Measurements from ENCODE around the gene TRAPPC6A. TPM values are rescaled to one million over a fixed set of nuclear protein-coding genes. Genes with fewer than 3 reads are reported as not detected.

The TRAPPC6A gene
- total and polyA plus RNA-seq, 2 of the 13 experiments (the other 11 are each of a cell fraction or from before 2014, with no cell fraction given) = 6.5 to 21.0 TPM

- TF ChIP-seq ZNF784 (CRISPR knock-in tag; IDR thresholded peaks at IDR 0.05; ENCODE audit: borderline replicate concordance) (peak; percentile 68), ZNF275 (CRISPR knock-in tag; IDR thresholded peaks at IDR 0.05; ENCODE audit: borderline replicate concordance) (0 out of 2 replicates have a peak, but pooled peaks have one; percentile 53), HOXD1 (CRISPR knock-in tag; IDR thresholded peaks at IDR 0.05) (no peak), ZSCAN25 (CRISPR knock-in tag; IDR thresholded peaks at IDR 0.05) (no peak), FOSL1 (CRISPR knock-in tag; IDR thresholded peaks at IDR 0.05; ENCODE audit: borderline replicate concordance) (no peak), GATAD1 (CRISPR knock-in tag; IDR thresholded peaks at IDR 0.05) (peak; percentile 85), TSC22D2 (CRISPR knock-in tag; IDR thresholded peaks at IDR 0.05; ENCODE audit: borderline replicate concordance) (no peak), ZNF124 (CRISPR knock-in tag; IDR thresholded peaks at IDR 0.05) (no peak; the same call in 1 of the 2 replicates), ZNF274 (CRISPR knock-in tag; IDR thresholded peaks at IDR 0.05) (peak; percentile 62; the same call in 1 of the 2 replicates), KDM3A (CRISPR knock-in tag; IDR thresholded peaks at IDR 0.05; ENCODE audit: low read depth) (no peak), SKI (IDR thresholded peaks at IDR 0.05; ENCODE audit: partially characterized antibody) (no peak), ZNF709 (CRISPR knock-in tag; IDR thresholded peaks at IDR 0.05) (no peak), ZNF3 (CRISPR knock-in tag; IDR thresholded peaks at IDR 0.05) (no peak), ZNF724P (CRISPR knock-in tag; IDR thresholded peaks at IDR 0.05; ENCODE audit: borderline replicate concordance) (0 out of 2 replicates have a peak, but pooled peaks have one; percentile 26), RERE (CRISPR knock-in tag; IDR thresholded peaks at IDR 0.05; ENCODE audit: low read depth) (no peak), ZNF546 (CRISPR knock-in tag; conservative IDR thresholded peaks at IDR 0.05) (no peak), TP53 (CRISPR knock-in tag; conservative IDR thresholded peaks at IDR 0.05) (no peak), ZNF605 (CRISPR knock-in tag; IDR thresholded peaks at IDR 0.05) (no peak), ZNF777 (CRISPR knock-in tag; IDR thresholded peaks at IDR 0.05) (no peak), ARID2 (CRISPR knock-in tag; IDR thresholded peaks at IDR 0.05; ENCODE audit: borderline replicate concordance) (no peak), ZNF317 (CRISPR knock-in tag; IDR thresholded peaks at IDR 0.05) (no peak; the same call in 1 of the 2 replicates), PAX8 (CRISPR knock-in tag; IDR thresholded peaks at IDR 0.05; ENCODE audit: borderline replicate concordance) (no peak), HHEX (CRISPR knock-in tag; IDR thresholded peaks at IDR 0.05) (no peak), ZNF761 (CRISPR knock-in tag; conservative IDR thresholded peaks at IDR 0.05) (no peak), ZNF570 (CRISPR knock-in tag; IDR thresholded peaks at IDR 0.05; ENCODE audit: borderline replicate concordance) (no peak)
Measured at GRCh38 chr19:45178262-45179071, 430 bp upstream of the TRAPPC6A start, which contains the start of gene BLOC1S3 (continued).

Data from HepG2 (cell line).